Esophagus muscularis mucosa (tissue), 4 donors: ENCODE data around the gene KAZN. TPM values are rescaled to one million over a fixed set of nuclear protein-coding genes. Genes with fewer than 3 reads are reported as not detected.

ENCODE experiments used
- DNase-seq: peaks from one replicate; pipeline ENCODE4 v3.0.0-alpha.2; 2017; ENCODE audit errors: extremely low spot score
- H3K27ac ChIP-seq, 4 donors: fragments of 200-600 bp; sonication (generic); replicated peaks in 1 of 4; 1 replicate in 3 of 4; 2 replicates in 1 of 4; pipeline ENCODE4 v1.5.1; 2016 to 2019; ENCODE audit warnings: mild to moderate bottlenecking in 1 of 4
- H3K27me3 ChIP-seq, 4 donors: fragments of 200-600 bp; sonication (generic); one replicate each; pipeline versions ENCODE4 v1.5.1 to v1.6.0; 2016 to 2019
- H3K36me3 ChIP-seq, 4 donors: fragments of 200-600 bp; sonication (generic); one replicate each; pipeline ENCODE4 v1.5.1; 2016 to 2019
- H3K4me1 ChIP-seq, 4 donors: fragments of 200-600 bp; sonication (generic); one replicate each; pipeline ENCODE4 v1.5.1; 2016 to 2019
- H3K4me3 ChIP-seq, 4 donors: fragments of 200-600 bp; sonication (generic); 1 replicate in 2 of 4; 2 replicates in 2 of 4; pipeline ENCODE4 v1.5.1; 2016 to 2019; ENCODE audit warnings: mild to moderate bottlenecking in 4 of 4, moderate library complexity in 1 of 4
- H3K9me3 ChIP-seq, 4 donors: fragments of 200-600 bp; sonication (generic); 1 replicate in 3 of 4; 2 replicates in 1 of 4; pipeline ENCODE4 v1.5.1; 2016 to 2019
- CTCF ChIP-seq, 3 experiments: fragments of 200-600 bp in 2 of 3; fragments of 450-650 bp in 1 of 3; sonication (generic) in 2 of 3; IDR thresholded peaks; one replicate each; pipeline ENCODE4 v1.5.1; 2017 to 2019; ENCODE audit warnings: antibody characterized with exemption in 3 of 3, mild to moderate bottlenecking in 2 of 3, moderate library complexity in 1 of 3
- EP300 ChIP-seq: sonication (generic); formaldehyde crosslinking; IDR thresholded peaks from one replicate; pipeline ENCODE4 v1.6.1; 2017; ENCODE audit warnings: antibody characterized with exemption
- POLR2A ChIP-seq: fragments of 450-650 bp; IDR thresholded peaks from one replicate; pipeline ENCODE4 v1.6.1; 2017; ENCODE audit warnings: antibody characterized with exemption, moderate library complexity, mild to moderate bottlenecking, low read depth
- POLR2AphosphoS5 ChIP-seq, 2 donors: sonication (generic); formaldehyde crosslinking; IDR thresholded peaks; one replicate each; pipeline ENCODE4 v1.6.1; 2017; ENCODE audit warnings: antibody characterized with exemption in 2 of 2
- WGBS: methylation state at CpG from one replicate; pipeline ENCODE4 v1.1.5; 2018; 5-methylcytosine and 5-hydroxymethylcytosine counted together
- intact Hi-C: fragments of 100-400 bp; cut with DNase I; formaldehyde crosslinking; loops from one replicate; pipeline ENCODE4 v1.15.1; 2023
- total RNA-seq, 4 donors: library from RNA; depleted of rRNA; stranded (reverse); fragments of >200 nt; gene quantifications; one replicate each; pipeline versions ENCODE4 v1.1.0 to v1.2.1, GENCODE V29; 2016

The KAZN gene
- total RNA-seq, 4 donors from 2014 or later, result 9.9 to 14.1 (median 11.9) TPM

GRCh38 chr1:14674030-14674429, 75.5 kb downstream of the KAZN start:
- H3K27me3 ChIP-seq, result no peaks in the 10 kb centered on the region
- no peak overlapping the region for H3K27ac ChIP-seq
- H3K9me3 ChIP-seq, result peaks cover 0 to 4% (median 0%) of the 10 kb centered on the region in 4 donors
- H3K4me3 ChIP-seq, result no peak overlapping the region
- H3K4me1 ChIP-seq, result no peaks in the 10 kb centered on the region
- intact Hi-C loops, result no loop called here
- WGBS, result 75% methylated on average over 1 of the region's 1 CpG
- no peaks in the 10 kb centered on the region for H3K36me3 ChIP-seq
- no peak for DNase-seq
- TF ChIP-seq EP300, result no peak
- TF ChIP-seq POLR2A, result no peak
- TF ChIP-seq POLR2AphosphoS5 (IDR thresholded peaks at IDR 0.05), result no peak
- no peak for TF ChIP-seq CTCF (IDR thresholded peaks at IDR 0.05)

GRCh38 chr1:14676400-14676799, 77.9 kb downstream of the KAZN start:
- Histone ChIP-seq H3K27ac (no peak overlapping the region), H3K27me3 (no peaks in the 10 kb centered on the region), H3K9me3 (peaks cover 0 to 4% (median 0%) of the 10 kb centered on the region in 4 donors), H3K4me3 (no peak overlapping the region), H3K4me1 (no peaks in the 10 kb centered on the region), H3K36me3 (no peaks in the 10 kb centered on the region)
- intact Hi-C loops, result no loop called here
- no peak for TF ChIP-seq EP300
- no peak for TF ChIP-seq CTCF (IDR thresholded peaks at IDR 0.05)
- no peak for TF ChIP-seq POLR2AphosphoS5 (IDR thresholded peaks at IDR 0.05)
- no peak for TF ChIP-seq POLR2A
- no peak for DNase-seq
- WGBS, result 87% methylated on average over 4 of the region's 4 CpGs

- 91% methylated on average over 2 of the region's 3 CpGs for WGBS
- intact Hi-C loops, result no loop called here
- no peak for DNase-seq
- Histone ChIP-seq H3K9me3 (peaks cover 0 to 4% (median 0%) of the 10 kb centered on the region in 4 donors), H3K4me1 (no peaks in the 10 kb centered on the region), H3K27me3 (no peaks in the 10 kb centered on the region), H3K27ac (no peak overlapping the region), H3K36me3 (no peaks in the 10 kb centered on the region), H3K4me3 (no peak overlapping the region)
- TF ChIP-seq POLR2A (no peak), CTCF (IDR thresholded peaks at IDR 0.05) (no peak), POLR2AphosphoS5 (IDR thresholded peaks at IDR 0.05) (no peak), EP300 (no peak)
Measured at GRCh38 chr1:14677292-14677971, 78.9 kb downstream of the KAZN start.

- no peaks in the 10 kb centered on the region for H3K4me1 ChIP-seq
- peaks cover 0 to 4% (median 0%) of the 10 kb centered on the region in 4 donors for H3K9me3 ChIP-seq
- intact Hi-C loops, result no loop called here
- no peak overlapping the region for H3K4me3 ChIP-seq
- H3K36me3 ChIP-seq, result no peaks in the 10 kb centered on the region
- DNase-seq, result no peak
- WGBS, result 80% methylated on average over 13 of the region's 13 CpGs
- H3K27ac ChIP-seq, result no peak overlapping the region
- no peaks in the 10 kb centered on the region for H3K27me3 ChIP-seq
- no peak for TF ChIP-seq POLR2A
- no peak for TF ChIP-seq CTCF (IDR thresholded peaks at IDR 0.05)
- no peak for TF ChIP-seq POLR2AphosphoS5 (IDR thresholded peaks at IDR 0.05)
- TF ChIP-seq EP300, result no peak
Measured at GRCh38 chr1:14678011-14678638, 79.6 kb downstream of the KAZN start.
